ENCODE results near the gene GADD45G.

- TF ChIP-seq REST (IDR thresholded peaks at IDR 0.05), result no peak
- no peak for TF ChIP-seq CTCF (IDR thresholded peaks at IDR 0.05; ENCODE audit: low read depth, low read length, missing input control)
- no peak for TF ChIP-seq TAF1 (conservative IDR thresholded peaks at IDR 0.05)
- TF ChIP-seq RAD21 (IDR thresholded peaks at IDR 0.05), result no peak
- TF ChIP-seq ATF3 (IDR thresholded peaks at IDR 0.05), result no peak
- TF ChIP-seq SP1 (IDR thresholded peaks at IDR 0.05), result no peak
- TF ChIP-seq YY1 (IDR thresholded peaks at IDR 0.05), result no peak
- no peak for TF ChIP-seq RXRA (IDR thresholded peaks at IDR 0.05)
Measured at GRCh38 chr9:89635816-89636215, 31.0 kb downstream of the GADD45G start.
